MCF 10A (cell line): ENCODE measurements around the gene IQCH. TPM values are rescaled to one million over a fixed set of nuclear protein-coding genes. Genes with fewer than 3 reads are reported as not detected.

Experiments
- BruUV-seq: library from RNA; stranded (reverse); fragments of 400-500 nt; replicated peaks from 2 replicates; lab custom pipeline; 2021; lab: Mats Ljungman, UMichigan
- CTCF ChIA-PET: fragments of 300-600 bp; sonication (Branson Sonifier 250); formaldehyde crosslinking; extraction: SDS; loops from one replicate; lab custom pipeline; 2021; ENCODE audit warnings: antibody characterized with exemption, inconsistent platforms; lab: Yijun Ruan, JAX
- POLR2A ChIA-PET: fragments of 300-600, 350-650 bp; sonication (Branson Sonifier 250); formaldehyde crosslinking; extraction: SDS; loops from one replicate; lab custom pipeline; 2020; ENCODE audit warnings: antibody characterized with exemption, inconsistent platforms; lab: Yijun Ruan, JAX
- DNase-seq: peaks from one replicate; pipeline ENCODE4 v3.0.0-alpha.2; 2018; ENCODE audit not compliant: unreplicated experiment
- H3K27ac Mint-ChIP-seq: one replicate; pipeline ENCODE4 v1.8.0; 2022; ENCODE audit warnings: mild to moderate bottlenecking, low read depth, mixed read lengths; ENCODE audit not compliant: unreplicated experiment
- H3K27me3 Mint-ChIP-seq: one replicate; pipeline ENCODE4 v1.8.0; 2022; ENCODE audit warnings: mixed read lengths; ENCODE audit not compliant: insufficient read depth, unreplicated experiment
- H3K36me3 Mint-ChIP-seq: one replicate; pipeline ENCODE4 v1.8.0; 2022; ENCODE audit warnings: mild to moderate bottlenecking, moderate library complexity, mixed read lengths; ENCODE audit not compliant: insufficient read depth, unreplicated experiment
- H3K4me1 Mint-ChIP-seq: one replicate; pipeline ENCODE4 v1.8.0; 2022; ENCODE audit warnings: mixed read lengths; ENCODE audit not compliant: insufficient read depth, unreplicated experiment
- H3K4me3 Mint-ChIP-seq: one replicate; pipeline ENCODE4 v1.8.0; 2022; ENCODE audit warnings: mild to moderate bottlenecking, moderate library complexity, mixed read lengths; ENCODE audit not compliant: unreplicated experiment
- H3K9me3 Mint-ChIP-seq: one replicate; pipeline ENCODE4 v1.8.0; 2022; ENCODE audit warnings: mixed read lengths; ENCODE audit not compliant: unreplicated experiment
- intact Hi-C: fragments of 100-400 bp; cut with micrococcal nuclease; formaldehyde crosslinking; loops from 2 replicates; pipeline ENCODE4 v1.14.1; 2022
- total RNA-seq: library from RNA; stranded (reverse); gene quantifications from 2 replicates; pipeline ENCODE4 v1.2.3, GENCODE V29; 2022
- TF ChIP-seq, protein P1 (sequence below): fragments of 200-600 bp; IDR thresholded peaks from one replicate; pipeline ENCODE4 v1.8.0; 2022; ENCODE audit warnings: antibody characterized with exemption, mild to moderate bottlenecking; ENCODE audit not compliant: unreplicated experiment

Gene IQCH
- total RNA-seq, 1 experiment from 2014 or later: 5.0 TPM

DNA sequence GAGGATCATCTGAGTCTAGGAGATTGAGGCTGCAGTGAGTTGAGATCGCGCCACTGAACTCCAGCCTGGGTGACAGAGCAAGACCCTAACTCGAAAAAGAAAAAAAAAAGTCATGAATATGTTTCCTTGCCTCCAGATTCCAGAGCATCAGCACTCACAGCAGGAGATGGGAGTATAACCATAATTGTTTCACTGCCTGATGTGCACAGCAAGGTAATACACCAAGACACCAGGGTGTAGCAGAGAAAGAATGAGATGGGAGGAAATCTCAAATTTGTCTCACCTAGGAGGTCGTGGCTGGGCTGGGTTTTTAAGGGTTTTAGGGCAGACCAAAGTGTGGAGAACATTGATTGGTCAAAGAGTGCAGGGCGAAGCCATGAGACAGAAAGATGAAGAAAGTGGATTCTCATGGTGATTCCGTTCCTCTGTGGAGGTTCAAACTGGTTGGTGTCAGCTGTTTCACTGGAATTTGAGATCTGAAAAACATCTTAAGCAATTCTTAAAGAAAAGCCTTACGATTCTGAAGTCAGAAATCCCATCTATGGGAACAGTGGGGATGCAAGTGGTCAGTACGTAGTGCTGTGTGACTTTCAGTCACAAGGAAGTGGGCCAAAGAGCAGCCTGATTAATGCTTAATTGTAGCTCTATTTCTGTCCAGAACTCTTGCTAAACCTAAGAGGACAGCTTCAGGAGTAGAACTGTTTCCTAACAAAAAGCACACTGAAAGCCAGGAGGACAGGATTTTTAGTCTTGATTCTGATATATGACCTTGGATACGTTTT, 258.5 kb downstream of the IQCH start:
- no peaks in the 10 kb centered on the region for H3K27me3 Mint-ChIP-seq
- no peaks in the 10 kb centered on the region for H3K9me3 Mint-ChIP-seq
- no TSS peak for BruUV-seq
- intact Hi-C loops: no loop called here
- no peak for DNase-seq
- POLR2A ChIA-PET: no interaction called here
- peaks cover 39% of the 10 kb centered on the region for H3K36me3 Mint-ChIP-seq
- TF ChIP-seq, protein P1, sequence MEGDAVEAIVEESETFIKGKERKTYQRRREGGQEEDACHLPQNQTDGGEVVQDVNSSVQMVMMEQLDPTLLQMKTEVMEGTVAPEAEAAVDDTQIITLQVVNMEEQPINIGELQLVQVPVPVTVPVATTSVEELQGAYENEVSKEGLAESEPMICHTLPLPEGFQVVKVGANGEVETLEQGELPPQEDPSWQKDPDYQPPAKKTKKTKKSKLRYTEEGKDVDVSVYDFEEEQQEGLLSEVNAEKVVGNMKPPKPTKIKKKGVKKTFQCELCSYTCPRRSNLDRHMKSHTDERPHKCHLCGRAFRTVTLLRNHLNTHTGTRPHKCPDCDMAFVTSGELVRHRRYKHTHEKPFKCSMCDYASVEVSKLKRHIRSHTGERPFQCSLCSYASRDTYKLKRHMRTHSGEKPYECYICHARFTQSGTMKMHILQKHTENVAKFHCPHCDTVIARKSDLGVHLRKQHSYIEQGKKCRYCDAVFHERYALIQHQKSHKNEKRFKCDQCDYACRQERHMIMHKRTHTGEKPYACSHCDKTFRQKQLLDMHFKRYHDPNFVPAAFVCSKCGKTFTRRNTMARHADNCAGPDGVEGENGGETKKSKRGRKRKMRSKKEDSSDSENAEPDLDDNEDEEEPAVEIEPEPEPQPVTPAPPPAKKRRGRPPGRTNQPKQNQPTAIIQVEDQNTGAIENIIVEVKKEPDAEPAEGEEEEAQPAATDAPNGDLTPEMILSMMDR: no peak
- CTCF ChIA-PET: interaction anchor here (0.6 kb wide), 1 partner anchor 308 kb away, joined by 3 read pairs; no protein-coding TSS in a partner anchor
- no peaks in the 10 kb centered on the region for H3K4me1 Mint-ChIP-seq
- H3K27ac Mint-ChIP-seq: peak overlapping the region; percentile 0
- H3K4me3 Mint-ChIP-seq: no peak overlapping the region

DNA sequence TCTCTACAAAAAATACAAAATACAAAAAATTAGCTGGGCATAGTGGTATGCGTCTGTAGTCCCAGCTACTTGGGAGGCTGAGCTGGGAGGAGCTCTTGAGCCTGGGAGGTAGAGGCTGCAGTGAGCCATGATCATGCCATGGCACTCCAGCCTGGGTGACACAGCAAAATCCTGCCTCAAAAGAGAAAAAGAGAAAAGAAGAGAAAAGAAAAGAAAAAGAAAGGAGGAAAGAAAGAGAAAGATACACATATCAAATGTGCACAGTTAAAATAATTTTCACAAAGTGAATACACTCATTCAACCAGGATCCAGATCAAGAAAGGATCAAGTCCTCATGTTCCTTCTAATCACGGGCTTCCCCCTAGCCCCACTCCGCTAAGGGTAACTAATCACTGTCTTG, 260.5 kb downstream of the IQCH start:
- H3K9me3 Mint-ChIP-seq: no peaks in the 10 kb centered on the region
- no peaks in the 10 kb centered on the region for H3K27me3 Mint-ChIP-seq
- DNase-seq: no peak
- intact Hi-C loops: no loop called here
- BruUV-seq: no TSS peak
- peaks cover 39% of the 10 kb centered on the region for H3K36me3 Mint-ChIP-seq
- TF ChIP-seq, protein P1: no peak
- no peaks in the 10 kb centered on the region for H3K4me1 Mint-ChIP-seq
- ChIA-PET POLR2A (interaction anchor here (0.7 to 1.8 kb wide), 3 partner anchors 8 to 27 kb away, joined by 3 to 9 read pairs (median 5); partner anchors contain the start of gene MAP2K5), CTCF (interaction anchor here (0.6 kb wide), 1 partner anchor 8 kb away, joined by 3 read pairs; no protein-coding TSS in a partner anchor)
- no peak overlapping the region for H3K4me3 Mint-ChIP-seq
- H3K27ac Mint-ChIP-seq: no peak overlapping the region

DNA sequence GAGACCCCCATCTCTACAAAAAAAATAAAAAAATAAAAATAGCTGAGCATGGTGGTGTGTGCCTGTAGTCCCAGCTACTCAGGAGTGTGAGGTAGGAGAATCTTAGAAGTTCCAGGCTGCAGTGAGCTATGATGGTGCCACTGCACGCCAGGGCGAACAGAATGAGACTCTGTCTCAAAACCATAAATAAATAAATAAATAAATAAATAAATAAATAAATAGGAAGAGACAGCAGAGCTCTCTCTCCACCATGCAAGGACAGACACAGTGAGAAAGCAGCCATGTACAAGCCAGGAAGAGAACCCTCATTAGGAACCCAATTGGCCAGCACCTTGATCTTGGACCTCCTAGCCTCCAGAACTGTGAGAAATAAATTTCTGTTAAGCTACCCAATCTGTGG, 261.0 kb downstream of the IQCH start:
- ChIA-PET CTCF (interaction anchor here (0.6 kb wide), 1 partner anchor 8 kb away, joined by 3 read pairs; no protein-coding TSS in a partner anchor), POLR2A (interaction anchor here (0.7 to 1.8 kb wide), 3 partner anchors 8 to 27 kb away, joined by 3 to 9 read pairs (median 5); partner anchors contain the start of gene MAP2K5)
- DNase-seq: no peak
- no peaks in the 10 kb centered on the region for H3K4me1 Mint-ChIP-seq
- intact Hi-C loops: no loop called here
- no peak overlapping the region for H3K4me3 Mint-ChIP-seq
- no peak overlapping the region for H3K27ac Mint-ChIP-seq
- TF ChIP-seq, protein P1: no peak
- peaks cover 39% of the 10 kb centered on the region for H3K36me3 Mint-ChIP-seq
- H3K9me3 Mint-ChIP-seq: no peaks in the 10 kb centered on the region
- no peaks in the 10 kb centered on the region for H3K27me3 Mint-ChIP-seq
- BruUV-seq: no TSS peak

DNA sequence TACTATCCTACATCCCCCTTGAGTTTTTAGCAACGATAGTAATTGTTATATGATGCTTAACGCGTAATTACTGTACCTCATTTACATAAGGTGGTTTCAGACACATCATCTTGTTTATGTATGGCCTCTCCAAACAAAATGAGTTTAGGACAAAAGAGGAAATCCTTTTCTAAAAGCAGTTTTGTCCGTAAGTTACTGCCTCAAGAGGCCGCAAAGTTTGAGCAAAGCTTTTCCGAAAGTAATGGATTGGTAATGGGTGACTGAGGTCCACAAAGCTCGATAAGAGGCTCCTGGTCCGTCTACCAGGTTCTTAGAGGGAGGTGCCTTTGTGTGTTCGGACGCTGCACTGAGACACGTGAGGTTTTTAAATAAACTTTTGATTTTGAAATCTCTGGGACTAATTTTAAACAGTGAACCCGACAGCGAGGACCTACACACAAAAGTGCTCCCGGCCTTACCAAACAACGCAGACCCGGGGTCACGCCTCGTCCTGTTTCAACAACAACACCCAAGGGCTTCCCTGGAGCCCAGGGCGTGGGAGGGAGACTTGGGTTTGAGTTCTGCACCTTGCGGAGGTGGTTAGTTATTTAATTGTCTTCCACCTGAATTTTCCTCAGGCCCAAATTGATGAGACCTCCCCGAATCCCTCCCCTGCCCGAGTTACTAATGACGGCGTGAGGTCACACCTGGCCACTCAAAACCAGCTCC, 265.9 kb downstream of the IQCH start:
- POLR2A ChIA-PET: interaction anchor here (0.6 to 5.0 kb wide), 24 partner anchors 9 to 778 kb away, joined by 3 to 91 read pairs (median 4); partner anchors contain the start of gene MAP2K5
- no peaks in the 10 kb centered on the region for H3K9me3 Mint-ChIP-seq
- no peak for DNase-seq
- no peaks in the 10 kb centered on the region for H3K27me3 Mint-ChIP-seq
- H3K27ac Mint-ChIP-seq: peak overlapping the region; percentile 59
- TF ChIP-seq, protein P1: no peak
- H3K4me1 Mint-ChIP-seq: peaks cover 13% of the 10 kb centered on the region
- intact Hi-C loops: loop anchor here (1.0 to 5.0 kb wide), 2 partner anchors 227 to 314 kb away; no protein-coding TSS in a partner anchor
- peak overlapping the region; percentile 74 for H3K4me3 Mint-ChIP-seq
- CTCF ChIA-PET: interaction anchor here (0.5 to 1.2 kb wide), 4 partner anchors 19 to 476 kb away, joined by 3 to 5 read pairs (median 4); no protein-coding TSS in a partner anchor
- BruUV-seq: TSS peak; percentile 82
- H3K36me3 Mint-ChIP-seq: peaks cover 18% of the 10 kb centered on the region
